Hematopoietic multipotent progenitor cell treated with erythropoietin and hydrocortisone succinate and interleukin-3 and kit ligand, for 15 days (in vitro differentiated cells): Measurements from ENCODE around the gene MRPS17.
"Not testable (repeated sequence)": the region's sequence is repeated elsewhere in the genome, so short reads cannot be mapped to it uniquely, and the experiment has no call there.

Source experiments
- DNase-seq: peaks from one replicate; pipeline ENCODE4 v3.0.0-alpha.2; 2015; ENCODE audit warnings: low spot score

MRPS17 gene

GRCh38 chr7:55951637-55952351 lies at the start of gene MRPS17:
MRPS17 (plus strand) TSS chr7:55951877; CDS start chr7:55953196, 1,319 bp downstream.
- peak; percentile 86 for DNase-seq

DNA sequence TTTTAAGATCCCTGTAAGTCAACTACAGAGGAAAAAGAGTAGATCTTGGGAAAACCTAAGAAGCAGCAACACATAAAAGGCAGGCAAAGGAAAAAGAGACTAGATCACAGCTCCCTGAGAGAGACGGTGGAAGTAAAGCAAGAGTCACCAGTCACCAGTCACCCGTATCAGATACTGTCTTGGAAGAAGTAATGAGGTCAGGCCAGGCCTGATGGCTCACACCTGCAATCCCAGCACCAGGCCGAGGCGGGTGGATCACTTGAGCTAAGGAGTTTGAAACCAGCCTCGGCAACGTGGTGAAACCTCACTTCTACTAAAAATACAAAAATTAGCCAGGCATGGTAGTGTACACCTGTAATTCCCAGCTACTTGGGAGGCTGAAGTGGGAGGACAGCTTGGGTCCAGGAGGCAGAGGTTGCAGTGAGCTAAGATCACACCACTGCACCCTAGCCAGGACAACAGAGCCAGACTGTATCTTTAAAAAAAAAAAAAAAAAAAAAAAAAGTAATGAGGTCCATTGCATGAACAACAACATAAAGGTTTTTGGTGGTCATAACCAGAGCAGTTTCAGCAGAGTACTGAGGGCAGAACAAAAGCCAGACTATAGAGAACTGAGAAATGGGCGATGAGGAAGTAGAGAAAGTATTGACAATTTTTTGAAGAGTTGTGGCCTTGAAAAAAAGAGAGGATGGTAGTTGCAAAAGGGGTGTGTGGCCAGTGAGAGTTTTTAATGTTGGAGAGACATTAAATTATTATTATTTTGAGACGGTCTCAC lies 47.5 kb upstream of the MRPS17 start:
- DNase-seq: no peak

GRCh38 chr7:55912748-55913158 lies 38.9 kb upstream of the MRPS17 start:
- DNase-seq: no peak

DNA sequence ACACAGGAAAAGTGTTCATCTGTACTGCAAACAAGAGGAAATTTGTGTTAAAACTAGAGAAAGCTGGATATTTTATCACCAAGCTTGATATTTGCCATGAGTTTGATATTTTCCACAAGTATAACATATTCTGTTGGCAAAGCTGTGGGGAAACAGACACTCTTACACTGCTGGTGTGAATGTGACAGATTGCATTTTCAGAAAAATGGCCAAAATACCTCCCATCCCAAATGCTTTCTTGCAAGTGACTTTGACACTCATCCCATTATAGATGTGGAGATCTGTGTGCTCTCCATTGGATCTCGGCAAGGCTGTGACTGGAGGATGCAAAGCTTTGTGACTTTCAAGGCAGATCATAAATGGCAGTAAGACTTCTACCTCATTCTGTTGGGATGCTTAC lies 33.9 kb upstream of the MRPS17 start:
- no peak for DNase-seq

DNA sequence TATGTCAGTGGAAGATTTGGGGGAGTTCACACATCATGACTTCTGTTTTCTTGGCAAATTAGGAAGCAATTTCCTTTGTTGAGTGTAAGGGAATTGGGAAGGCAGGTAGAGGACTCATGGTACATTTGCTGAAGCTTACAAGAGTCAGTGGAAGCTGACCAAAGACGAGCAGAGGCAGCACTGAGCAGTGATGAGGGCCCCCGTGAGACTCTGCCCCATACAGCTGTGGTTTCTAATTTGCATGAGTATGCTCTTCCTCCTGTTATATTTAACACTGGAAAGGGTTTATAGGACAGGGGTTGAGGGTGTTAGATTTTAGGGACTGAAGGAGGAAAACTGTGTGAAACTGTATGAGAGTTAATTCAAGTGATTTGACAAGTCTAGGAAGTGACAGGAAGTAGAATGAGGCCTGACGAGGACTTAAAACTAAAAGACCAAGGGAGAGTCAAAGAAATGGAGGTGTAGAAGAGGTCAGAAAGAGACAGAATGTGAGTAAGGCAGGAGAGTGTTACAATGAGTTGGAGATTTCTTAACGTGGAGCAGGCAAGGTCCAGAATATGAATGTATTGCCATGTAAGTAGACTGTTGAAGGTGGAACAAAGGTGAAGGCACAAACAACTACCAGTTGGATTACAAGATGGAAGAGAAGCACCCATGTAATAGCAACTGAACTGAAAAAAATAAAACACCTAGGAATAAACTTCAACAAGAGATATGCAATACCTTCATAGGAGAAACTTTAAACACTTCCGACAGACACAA lies 23.5 kb upstream of the MRPS17 start:
- no peak for DNase-seq

DNA sequence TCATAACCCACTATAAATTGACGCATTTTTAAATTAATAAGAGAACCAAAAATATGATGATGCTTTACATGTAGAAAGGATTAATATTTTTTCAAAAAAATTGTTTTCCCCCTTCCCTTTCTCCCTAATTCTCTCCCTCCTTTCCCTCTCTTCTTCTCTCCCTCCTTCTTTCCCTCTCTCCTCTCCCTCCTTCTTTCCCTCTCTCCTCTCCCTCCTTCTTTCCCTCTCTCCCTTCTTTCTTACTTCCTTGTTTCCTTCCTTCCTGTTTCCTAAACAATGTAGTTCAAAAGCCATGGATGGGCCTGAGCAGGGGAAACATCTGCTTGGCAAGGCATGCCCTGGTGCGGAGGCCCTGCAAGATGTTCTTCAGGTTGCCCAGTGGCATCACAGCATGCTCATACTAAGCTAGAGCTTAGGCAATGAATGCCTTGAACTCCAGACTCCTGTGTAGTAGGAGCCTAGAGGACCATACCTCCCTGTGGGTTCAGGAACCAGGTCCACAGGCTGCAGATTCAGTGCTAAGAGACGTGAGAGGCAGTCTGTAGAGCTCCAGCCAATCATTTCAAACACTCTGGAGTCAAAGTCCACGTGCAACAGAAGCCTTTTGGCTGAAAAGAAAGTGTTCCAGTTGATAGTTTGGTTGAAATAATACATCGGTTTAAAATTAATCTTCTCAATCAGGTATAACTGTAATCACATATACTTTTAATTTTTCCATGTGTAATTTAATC lies 20.1 kb upstream of the MRPS17 start:
- no peak for DNase-seq

DNA sequence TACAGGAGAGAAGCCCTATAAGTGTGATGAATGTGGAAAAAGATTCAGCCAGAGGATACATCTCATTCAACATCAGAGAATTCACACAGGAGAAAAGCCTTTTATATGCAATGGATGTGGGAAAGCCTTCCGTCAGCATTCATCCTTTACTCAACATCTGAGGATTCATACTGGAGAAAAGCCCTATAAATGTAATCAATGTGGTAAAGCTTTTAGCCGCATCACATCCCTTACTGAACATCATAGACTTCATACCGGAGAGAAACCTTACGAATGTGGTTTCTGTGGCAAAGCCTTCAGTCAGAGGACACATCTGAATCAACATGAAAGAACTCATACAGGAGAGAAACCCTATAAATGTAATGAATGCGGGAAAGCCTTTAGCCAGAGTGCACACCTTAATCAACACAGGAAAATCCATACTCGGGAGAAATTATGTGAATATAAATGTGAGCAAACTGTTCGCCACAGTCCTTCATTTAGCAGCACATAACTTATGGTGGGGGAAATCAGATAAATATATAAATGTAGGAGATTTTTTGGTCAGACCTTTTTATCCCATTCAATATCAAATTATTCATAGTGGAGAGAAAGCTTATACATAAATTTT lies 12.1 kb upstream of the MRPS17 start:
- DNase-seq: no peak

DNA sequence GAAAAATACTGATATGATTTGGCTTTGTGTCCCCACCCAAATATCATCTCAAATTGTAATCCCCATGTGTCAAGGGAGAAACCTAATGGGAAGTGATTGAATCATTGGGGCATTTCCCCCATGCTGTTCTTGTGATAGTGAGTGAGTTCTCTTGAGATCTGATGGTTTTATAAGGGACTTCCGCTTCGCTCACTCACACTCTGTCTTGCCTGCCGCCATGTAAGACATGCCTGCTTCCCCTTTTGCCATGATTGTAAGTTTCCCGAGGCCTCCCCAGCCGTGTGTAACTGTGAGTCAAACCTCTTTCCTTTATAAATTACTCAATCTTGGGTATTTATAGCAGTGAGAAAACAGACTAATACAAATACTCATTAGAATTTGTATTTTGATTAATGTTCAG lies 5.1 kb upstream of the MRPS17 start:
- no peak for DNase-seq

DNA sequence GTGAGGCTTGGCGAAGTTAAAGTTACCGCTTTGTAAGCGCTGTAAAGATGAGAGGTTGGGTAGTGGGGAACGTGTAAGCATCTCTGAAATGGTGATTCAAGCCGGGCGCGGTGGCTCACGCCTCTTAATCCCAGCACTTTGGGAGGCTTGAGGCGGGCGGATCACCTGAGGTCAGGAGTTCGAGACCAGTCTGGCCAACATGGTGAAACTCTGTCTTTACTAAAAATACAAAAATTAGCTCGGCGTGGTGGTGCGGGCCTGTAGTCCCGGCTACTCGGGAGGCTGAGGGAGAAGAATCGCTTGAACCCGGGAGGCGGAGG lies 635 bp downstream of the MRPS17 start:
- not testable (repeated sequence) for DNase-seq

- no peak for DNase-seq
Measured at GRCh38 chr7:55953707-55954475, 2.2 kb downstream of the MRPS17 start.

- DNase-seq: no peak
Measured at GRCh38 chr7:55957190-55957589, 5.5 kb downstream of the MRPS17 start.

DNA sequence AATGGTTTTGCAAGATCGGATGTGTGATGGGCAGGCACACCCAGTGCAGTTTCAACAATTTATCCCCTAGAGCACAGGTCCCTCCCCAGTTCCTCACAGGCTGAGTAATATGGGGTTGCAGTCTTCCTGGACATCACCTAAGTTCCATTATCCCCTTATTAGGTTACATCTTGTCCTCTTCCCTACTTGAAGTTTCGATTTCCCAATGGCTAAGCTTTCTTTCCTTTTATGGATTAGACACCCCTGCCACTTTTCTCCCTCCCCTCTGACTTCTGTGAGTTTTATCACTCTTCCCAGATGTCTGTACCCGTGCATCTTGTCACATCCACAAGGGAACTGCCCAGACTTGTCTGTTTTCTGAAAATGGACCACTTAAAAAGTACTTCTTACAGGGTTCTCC lies 10.3 kb downstream of the MRPS17 start:
- DNase-seq: no peak

DNA sequence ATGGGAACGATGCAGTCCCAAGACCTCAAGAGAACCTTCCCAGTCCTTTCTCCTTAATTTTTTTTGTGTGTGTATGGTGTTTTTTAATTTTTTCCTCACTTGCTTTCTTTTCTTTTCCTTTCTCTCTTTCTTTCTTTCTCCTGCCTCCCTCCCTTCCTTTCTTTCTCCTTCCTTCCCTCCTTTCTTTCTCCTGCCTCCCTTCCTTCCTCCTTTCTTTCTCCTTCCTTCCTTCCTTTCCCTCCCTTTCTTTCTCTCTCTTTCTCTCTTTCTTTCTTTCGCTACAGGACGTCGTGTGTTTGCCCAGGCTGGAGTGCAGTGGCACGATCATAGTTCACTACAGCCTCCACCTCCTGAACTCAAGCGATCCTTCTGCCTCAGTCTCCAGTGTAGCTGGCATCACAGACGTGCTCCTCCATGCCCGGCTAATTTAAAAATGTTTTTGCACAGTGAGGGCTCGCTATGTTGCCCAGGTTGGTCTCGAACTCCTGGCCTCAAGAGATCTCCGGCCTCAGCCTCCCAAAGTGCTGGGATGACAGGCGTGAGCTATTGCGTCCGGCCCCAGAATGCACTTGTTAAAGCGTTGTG lies 12.0 kb downstream of the MRPS17 start:
- no peak for DNase-seq

- peak; percentile 57 for DNase-seq
Measured at GRCh38 chr7:55964261-55965099, 12.8 kb downstream of the MRPS17 start, which contains the start of gene NIPSNAP2. NIPSNAP2 (plus strand) TSS chr7:55964585; CDS start chr7:55964610, 25 bp downstream.

- peak; percentile 33 for DNase-seq
Measured at GRCh38 chr7:55965100-55965470, 13.4 kb downstream of the MRPS17 start.

DNA sequence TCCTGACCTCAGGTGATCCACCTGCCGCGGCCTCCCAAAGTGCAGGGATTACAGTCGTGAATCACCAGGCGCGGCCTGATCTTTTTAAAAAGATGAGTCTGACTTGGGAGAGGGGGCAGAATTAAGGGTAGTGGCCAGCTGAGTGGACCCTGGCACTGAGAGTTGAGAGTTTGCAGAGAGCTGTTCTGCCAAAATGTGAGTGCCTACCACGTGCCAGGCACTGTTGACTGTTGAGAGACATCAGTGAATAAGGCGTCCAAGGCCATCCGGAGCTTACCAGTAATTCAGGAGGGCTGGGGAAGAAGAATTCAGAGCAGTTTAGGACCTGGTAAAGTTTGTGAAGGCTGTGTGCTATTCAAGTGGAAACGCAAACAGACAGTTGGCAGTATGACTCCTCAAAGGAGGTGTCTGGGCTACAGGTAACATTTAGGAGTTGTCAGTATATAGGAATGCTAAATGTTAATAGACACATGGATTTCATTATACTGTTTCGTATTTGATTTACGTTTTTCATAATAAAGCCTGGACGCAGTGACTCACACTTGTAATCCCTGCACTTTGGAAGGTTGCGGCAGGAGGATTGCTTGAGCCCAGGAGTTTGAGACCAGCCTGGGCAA lies 14.2 kb downstream of the MRPS17 start:
- DNase-seq: no peak

- no peak for DNase-seq
Measured at GRCh38 chr7:55966851-55967250, 15.2 kb downstream of the MRPS17 start.

- no peak for DNase-seq
Measured at GRCh38 chr7:55969391-55969790, 17.7 kb downstream of the MRPS17 start.

DNA sequence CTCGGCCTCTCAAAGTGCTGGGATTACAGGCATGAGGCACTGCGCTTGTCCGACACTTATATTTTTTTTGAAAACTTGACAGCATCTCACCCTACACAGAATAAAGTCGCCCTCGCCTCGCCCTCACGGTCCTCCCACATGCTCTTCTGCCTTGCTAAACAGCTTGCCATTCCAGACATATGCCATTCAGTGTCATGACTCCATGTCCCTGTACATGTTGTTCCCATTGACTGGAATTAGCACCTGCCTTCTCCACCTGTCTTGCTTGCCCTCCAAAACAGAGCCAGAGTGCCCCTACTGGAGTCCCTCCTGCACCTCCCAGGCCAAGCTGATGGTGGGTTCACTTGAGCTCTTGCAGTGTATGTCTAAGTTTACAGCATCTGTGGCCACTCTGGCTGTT lies 18.9 kb downstream of the MRPS17 start:
- DNase-seq: no peak
